ENCODE measurements around the gene BAD. TPM values are rescaled to one million over a fixed set of nuclear protein-coding genes. Genes with fewer than 3 reads are reported as not detected.

Gene BAD
- total and polyA plus RNA-seq, 2 of the 13 experiments (the other 11 are each of a cell fraction or from before 2014, with no cell fraction given) = 17.9 to 28.5 TPM

GRCh38 chr11:64233913-64234586 is 50.4 kb downstream of the BAD start, which contains the start of gene VEGFB (continued):
- TF ChIP-seq MXD4 (CRISPR knock-in tag; IDR thresholded peaks at IDR 0.05) (no peak), ZNF570 (CRISPR knock-in tag; IDR thresholded peaks at IDR 0.05; ENCODE audit: borderline replicate concordance) (no peak), ETV5 (CRISPR knock-in tag; IDR thresholded peaks at IDR 0.05; ENCODE audit: borderline replicate concordance) (no peak), FOXO1 (CRISPR knock-in tag; IDR thresholded peaks at IDR 0.05) (no peak), MAX (IDR thresholded peaks at IDR 0.05) (peak; percentile 8; the same call in 1 of the 2 replicates), MLX (CRISPR knock-in tag; IDR thresholded peaks at IDR 0.05) (no peak), SMAD9 (CRISPR knock-in tag; IDR thresholded peaks at IDR 0.05) (no peak), ZNF350 (CRISPR knock-in tag; IDR thresholded peaks at IDR 0.05; ENCODE audit: borderline replicate concordance, low read depth) (no peak; the same call in 1 of the 2 replicates), MIER2 (CRISPR knock-in tag; IDR thresholded peaks at IDR 0.05) (no peak), NFATC3 (CRISPR knock-in tag; IDR thresholded peaks at IDR 0.05) (no peak), ZNF878 (CRISPR knock-in tag; IDR thresholded peaks at IDR 0.05) (no peak), CBX5 (CRISPR knock-in tag; IDR thresholded peaks at IDR 0.05; ENCODE audit: borderline replicate concordance) (no peak), ZNF253 (CRISPR knock-in tag; IDR thresholded peaks at IDR 0.05; ENCODE audit: borderline replicate concordance) (no peak), WIZ (CRISPR knock-in tag; IDR thresholded peaks at IDR 0.05) (no peak), ZNF33B (CRISPR knock-in tag; IDR thresholded peaks at IDR 0.05) (no peak), IKZF5 (CRISPR knock-in tag; IDR thresholded peaks at IDR 0.05) (no peak), JUND (CRISPR knock-in tag; IDR thresholded peaks at IDR 0.05) (no peak), HNF1B (CRISPR knock-in tag; IDR thresholded peaks at IDR 0.05) (0 out of 2 replicates have a peak, but pooled peaks have one; percentile 17), ZNF260 (CRISPR knock-in tag; IDR thresholded peaks at IDR 0.05; ENCODE audit: borderline replicate concordance, low read depth) (no peak), ZNF770 (CRISPR knock-in tag; IDR thresholded peaks at IDR 0.05) (no peak), THAP8 (CRISPR knock-in tag; IDR thresholded peaks at IDR 0.05; ENCODE audit: borderline replicate concordance) (0 out of 2 replicates have a peak, but pooled peaks have one; percentile 49), ZNF3 (CRISPR knock-in tag; IDR thresholded peaks at IDR 0.05) (no peak), HINFP (CRISPR knock-in tag; IDR thresholded peaks at IDR 0.05; ENCODE audit: low read depth) (no peak)
